Lung (tissue), 12 donors: Measurements from ENCODE around the gene ARID1B. TPM values are rescaled to one million over a fixed set of nuclear protein-coding genes. Genes with fewer than 3 reads are reported as not detected.

ENCODE experiments used
- ATAC-seq: fragments of 200-7000 bp; cut with Tn5 transposase; one replicate; pipeline ENCODE4 v1.9.1; 2020; ENCODE audit warnings: moderate number of reproducible peaks; ENCODE audit not compliant: insufficient read depth, low FRiP score
- DNase-seq, 3 donors: peaks; one replicate each; pipeline ENCODE4 v3.0.0-alpha.2; 2013 to 2017
- H3K27ac ChIP-seq, 2 donors: one replicate each; pipeline ENCODE4 v1.5.1; 2013; ENCODE audit warnings: mild to moderate bottlenecking in 2 of 2, moderate library complexity in 2 of 2, control low read depth in 1 of 2, inconsistent platforms in 1 of 2, low read depth in 1 of 2, low read length in 1 of 2
- H3K27me3 ChIP-seq, 3 donors: one replicate each; pipeline ENCODE4 v1.5.1; 2013; ENCODE audit warnings: low read length in 2 of 3; ENCODE audit not compliant: control insufficient read depth in 3 of 3, insufficient read depth in 3 of 3
- H3K36me3 ChIP-seq, 4 donors: one replicate each; pipeline ENCODE4 v1.5.1; 2013; ENCODE audit warnings: low read length in 4 of 4, mild to moderate bottlenecking in 1 of 4, moderate library complexity in 1 of 4; ENCODE audit not compliant: control insufficient read depth in 4 of 4, insufficient read depth in 4 of 4
- H3K4me1 ChIP-seq, 5 donors: one replicate each; pipeline ENCODE4 v1.5.1; 2013; ENCODE audit warnings: low read length in 5 of 5, mild to moderate bottlenecking in 2 of 5, moderate library complexity in 1 of 5; ENCODE audit not compliant: control insufficient read depth in 5 of 5, insufficient read depth in 5 of 5
- H3K4me3 ChIP-seq: one replicate; pipeline ENCODE4 v1.5.1; 2013; ENCODE audit warnings: mild to moderate bottlenecking, control low read depth, moderate library complexity
- H3K9ac ChIP-seq, 2 donors: one replicate each; pipeline ENCODE4 v1.5.1; 2013; ENCODE audit warnings: low read length in 2 of 2, control low read depth in 1 of 2; ENCODE audit not compliant: insufficient read depth in 1 of 2
- H3K9me3 ChIP-seq, 4 donors: one replicate each; pipeline ENCODE4 v1.5.1; 2013; ENCODE audit warnings: low read length in 3 of 4, mild to moderate bottlenecking in 1 of 4, moderate library complexity in 1 of 4; ENCODE audit not compliant: control insufficient read depth in 4 of 4, insufficient read depth in 3 of 4
- WGBS, 2 donors: extraction: QIAGEN DNeasy Blood & Tissue Kit; methylation state at CpG; one replicate each; pipeline ENCODE4 v1.1.7; 2013; 5-methylcytosine and 5-hydroxymethylcytosine counted together
- polyA plus RNA-seq, 2 donors: library from polyadenylated mRNA; stranded (reverse); fragments of 200-250 nt; gene quantifications; one replicate each; pipeline ENCODE4 v1.2.1, GENCODE V29; 2013
- total RNA-seq, 2 donors: library from RNA; depleted of rRNA in 1 of 2; stranded (reverse); fragments of >200 nt in 1 of 2; gene quantifications; one replicate each; pipeline ENCODE4 v1.2.1, GENCODE V29; 2014 to 2021
- TF ChIP-seq, protein P1 (sequence below): IDR thresholded peaks from 2 replicates; pipeline ENCODE4 v1.5.1; 2012; ENCODE audit warnings: mild to moderate bottlenecking; ENCODE audit errors: control extremely low read depth, extremely low read depth
- donor health status: control.
- donor health status: control.
- donor health status: Bipolar disorder and iron deficiency.
- donor health status: healthy.
- donor health status: DM: yes; HTN: yes; CAD: no.

Gene ARID1B
- total and polyA plus RNA-seq, 4 donors = 10.5 to 239 (median 50.9) TPM

- ATAC-seq (no peak), DNase-seq (no peak)
- Histone ChIP-seq H3K9me3 (no peaks in the 10 kb centered on the region), H3K36me3 (no peaks in the 10 kb centered on the region), H3K9ac (no peak overlapping the region), H3K4me1 (peaks cover 14 to 49% (median 32%) of the 10 kb centered on the region in 5 donors), H3K27ac (no peak overlapping the region), H3K4me3 (no peak overlapping the region), H3K27me3 (no peaks in the 10 kb centered on the region)
- 97 to 99% methylated on average over 3 of the region's 3 CpGs for WGBS, 2 donors
- TF ChIP-seq, protein P1, sequence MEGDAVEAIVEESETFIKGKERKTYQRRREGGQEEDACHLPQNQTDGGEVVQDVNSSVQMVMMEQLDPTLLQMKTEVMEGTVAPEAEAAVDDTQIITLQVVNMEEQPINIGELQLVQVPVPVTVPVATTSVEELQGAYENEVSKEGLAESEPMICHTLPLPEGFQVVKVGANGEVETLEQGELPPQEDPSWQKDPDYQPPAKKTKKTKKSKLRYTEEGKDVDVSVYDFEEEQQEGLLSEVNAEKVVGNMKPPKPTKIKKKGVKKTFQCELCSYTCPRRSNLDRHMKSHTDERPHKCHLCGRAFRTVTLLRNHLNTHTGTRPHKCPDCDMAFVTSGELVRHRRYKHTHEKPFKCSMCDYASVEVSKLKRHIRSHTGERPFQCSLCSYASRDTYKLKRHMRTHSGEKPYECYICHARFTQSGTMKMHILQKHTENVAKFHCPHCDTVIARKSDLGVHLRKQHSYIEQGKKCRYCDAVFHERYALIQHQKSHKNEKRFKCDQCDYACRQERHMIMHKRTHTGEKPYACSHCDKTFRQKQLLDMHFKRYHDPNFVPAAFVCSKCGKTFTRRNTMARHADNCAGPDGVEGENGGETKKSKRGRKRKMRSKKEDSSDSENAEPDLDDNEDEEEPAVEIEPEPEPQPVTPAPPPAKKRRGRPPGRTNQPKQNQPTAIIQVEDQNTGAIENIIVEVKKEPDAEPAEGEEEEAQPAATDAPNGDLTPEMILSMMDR = no peak
Observed at GRCh38 chr6:156841508-156841907, 64.3 kb downstream of the ARID1B start.

DNA sequence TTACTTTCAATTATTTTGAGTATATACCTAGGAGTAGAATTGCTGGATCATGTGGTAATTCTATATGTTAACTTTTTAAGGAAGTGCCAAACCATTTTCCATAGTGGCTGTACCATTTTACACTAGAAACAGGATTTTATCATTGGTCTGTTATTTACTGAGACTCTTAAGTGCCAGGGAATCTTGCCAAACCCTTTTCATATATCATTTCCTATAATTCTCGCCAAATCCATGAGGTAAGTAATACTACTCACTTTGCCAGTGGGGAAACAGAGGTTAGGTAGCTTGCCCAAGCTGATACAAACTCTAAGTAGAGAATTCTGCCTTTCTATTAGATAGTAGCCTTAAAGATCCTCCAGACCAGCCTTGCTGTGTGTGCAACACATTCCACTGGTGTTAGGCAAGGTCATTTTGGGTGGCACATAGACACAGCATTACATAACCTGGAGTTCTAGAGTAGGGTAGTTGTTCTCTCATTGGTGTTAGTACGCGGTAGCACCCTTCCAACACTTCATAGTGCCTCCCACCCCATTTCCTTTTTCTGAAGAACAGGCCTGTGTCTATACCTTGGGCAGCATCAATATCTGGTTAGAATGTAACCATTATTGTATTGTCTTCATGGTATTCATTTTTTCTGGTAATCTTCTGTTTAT lies 65.5 kb downstream of the ARID1B start:
- no peak for DNase-seq
- H3K27me3 ChIP-seq = no peaks in the 10 kb centered on the region
- H3K9me3 ChIP-seq = no peaks in the 10 kb centered on the region
- no peak overlapping the region for H3K9ac ChIP-seq
- H3K4me1 ChIP-seq = peaks cover 23 to 61% (median 32%) of the 10 kb centered on the region in 5 donors
- no peaks in the 10 kb centered on the region for H3K36me3 ChIP-seq
- WGBS, 2 donors = 57 to 63% methylated on average over 3 of the region's 3 CpGs
- TF ChIP-seq, protein P1 = no peak
- H3K4me3 ChIP-seq = no peak overlapping the region
- no peak for ATAC-seq
- H3K27ac ChIP-seq = peak overlapping the region in 1 of 2 donors; percentile 24

GRCh38 chr6:156844089-156844488 lies 66.9 kb downstream of the ARID1B start:
- no peak overlapping the region for H3K27ac ChIP-seq

More at GRCh38 chr6:156844089-156844488, 66.9 kb downstream of the ARID1B start:
- no peaks in the 10 kb centered on the region for H3K27me3 ChIP-seq
- H3K36me3 ChIP-seq = no peaks in the 10 kb centered on the region
- no peak for ATAC-seq
- WGBS, 2 donors = 73 to 82% methylated on average over 3 of the region's 3 CpGs
- H3K9ac ChIP-seq = no peak overlapping the region
- peak in 1 of 3 donors; percentile 60 for DNase-seq
- no peaks in the 10 kb centered on the region for H3K9me3 ChIP-seq
- peaks cover 27 to 75% (median 32%) of the 10 kb centered on the region in 5 donors for H3K4me1 ChIP-seq
- TF ChIP-seq, protein P1 = no peak
- no peak overlapping the region for H3K4me3 ChIP-seq
